ENCODE measurements around the gene BCAS4.

DNA sequence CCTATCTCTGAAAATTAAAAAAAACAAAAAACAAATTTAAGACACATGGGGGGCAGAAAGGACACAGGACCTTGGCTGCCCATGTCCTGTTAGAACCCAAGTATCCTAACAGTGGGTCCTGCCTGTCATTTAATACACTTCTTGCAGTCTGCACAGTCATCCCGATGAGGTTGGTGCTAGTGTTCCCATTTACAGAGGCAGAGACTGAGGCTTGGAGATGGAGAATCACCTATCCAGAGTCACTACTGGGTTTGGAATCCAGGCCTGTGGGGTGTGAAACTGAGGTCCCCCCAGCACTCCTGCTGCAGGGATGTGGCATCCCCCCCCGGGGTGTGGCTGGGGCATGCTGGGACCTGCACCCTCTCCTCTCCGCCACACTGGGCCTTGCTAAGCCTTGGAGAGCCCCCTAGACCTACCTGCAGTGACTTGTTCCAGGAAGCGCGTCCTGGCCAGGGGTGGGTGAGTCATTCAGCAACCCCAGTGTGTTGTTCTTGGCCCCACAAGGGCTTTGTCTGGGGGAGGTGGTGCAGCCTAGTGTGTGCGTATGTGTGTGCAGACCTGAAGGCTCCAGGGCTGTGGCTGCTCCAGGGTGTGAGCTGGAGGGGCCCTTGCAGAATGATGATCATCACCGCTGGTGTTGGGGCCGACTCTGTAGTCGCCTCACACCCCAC is 49.7 kb downstream of the BCAS4 start:
- TF ChIP-seq, protein P1, sequence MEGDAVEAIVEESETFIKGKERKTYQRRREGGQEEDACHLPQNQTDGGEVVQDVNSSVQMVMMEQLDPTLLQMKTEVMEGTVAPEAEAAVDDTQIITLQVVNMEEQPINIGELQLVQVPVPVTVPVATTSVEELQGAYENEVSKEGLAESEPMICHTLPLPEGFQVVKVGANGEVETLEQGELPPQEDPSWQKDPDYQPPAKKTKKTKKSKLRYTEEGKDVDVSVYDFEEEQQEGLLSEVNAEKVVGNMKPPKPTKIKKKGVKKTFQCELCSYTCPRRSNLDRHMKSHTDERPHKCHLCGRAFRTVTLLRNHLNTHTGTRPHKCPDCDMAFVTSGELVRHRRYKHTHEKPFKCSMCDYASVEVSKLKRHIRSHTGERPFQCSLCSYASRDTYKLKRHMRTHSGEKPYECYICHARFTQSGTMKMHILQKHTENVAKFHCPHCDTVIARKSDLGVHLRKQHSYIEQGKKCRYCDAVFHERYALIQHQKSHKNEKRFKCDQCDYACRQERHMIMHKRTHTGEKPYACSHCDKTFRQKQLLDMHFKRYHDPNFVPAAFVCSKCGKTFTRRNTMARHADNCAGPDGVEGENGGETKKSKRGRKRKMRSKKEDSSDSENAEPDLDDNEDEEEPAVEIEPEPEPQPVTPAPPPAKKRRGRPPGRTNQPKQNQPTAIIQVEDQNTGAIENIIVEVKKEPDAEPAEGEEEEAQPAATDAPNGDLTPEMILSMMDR (IDR thresholded peaks at IDR 0.05): no peak
- TF ChIP-seq POLR2A (IDR thresholded peaks at IDR 0.05) (no peak), POLR2AphosphoS5 (IDR thresholded peaks at IDR 0.05) (no peak), EP300 (IDR thresholded peaks at IDR 0.05) (no peak)
